Dedifferentiated amniotic fluid mesenchymal stem cell (primary cell): ENCODE results near the gene TLNRD1.

ENCODE experiments used
- DNase-seq: peaks from one replicate; pipeline ENCODE4 v3.0.0-alpha.2; 2016; ENCODE audit errors: extremely low spot score

TLNRD1 gene

DNA sequence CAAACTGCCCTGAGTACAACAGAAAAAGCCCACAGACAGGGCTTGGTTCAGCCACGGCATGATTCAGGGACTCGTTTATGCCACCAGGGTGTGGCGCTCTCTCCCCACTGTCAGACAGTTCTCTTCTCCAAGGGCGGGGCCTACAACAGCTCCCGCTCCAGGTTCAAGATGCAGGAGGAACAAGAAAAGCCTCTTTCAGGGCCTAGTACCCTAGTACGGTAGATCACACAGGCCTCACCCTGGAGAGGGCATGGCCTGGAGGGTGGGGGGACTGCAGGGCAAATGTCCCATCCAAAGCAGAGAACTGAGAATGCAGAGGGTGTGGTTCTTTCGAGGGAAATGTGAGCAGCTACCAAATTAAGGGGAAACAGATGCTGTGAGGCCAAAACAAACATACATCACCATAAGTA is 23.1 kb upstream of the TLNRD1 start:
- DNase-seq: peak; percentile 73

DNA sequence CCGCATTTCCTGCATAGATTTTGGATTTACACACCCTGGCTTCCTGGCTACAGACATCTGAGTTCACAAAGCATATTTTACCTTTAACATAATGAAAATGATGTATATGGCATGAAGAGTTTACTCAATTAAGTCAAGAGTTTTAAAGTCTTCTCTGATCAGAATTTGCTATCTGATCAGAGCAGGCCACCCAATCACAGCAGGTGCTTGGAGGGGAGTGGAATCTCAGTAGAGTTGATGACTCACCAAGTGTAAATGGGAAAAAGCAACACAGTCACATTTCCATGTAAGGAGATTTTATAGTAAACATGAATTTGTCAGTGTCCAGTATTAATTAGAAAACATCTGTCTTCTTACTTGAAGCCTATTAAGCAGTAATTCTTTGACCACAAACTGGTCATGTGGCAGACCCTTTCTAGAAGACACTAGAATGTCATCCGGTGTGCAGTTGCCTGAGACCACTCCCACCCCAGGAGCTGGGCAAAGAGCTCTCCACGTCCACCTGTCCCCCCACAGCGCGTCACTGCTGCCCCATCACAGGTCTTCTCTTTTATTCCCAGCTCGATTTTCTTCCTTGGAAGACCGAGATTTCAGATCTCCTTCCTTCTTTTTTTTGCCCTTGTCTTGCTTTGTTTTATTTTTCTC is 21.9 kb upstream of the TLNRD1 start:
- DNase-seq: no peak

GRCh38 chr15:80979538-80980200 is 21.1 kb upstream of the TLNRD1 start:
- no peak for DNase-seq

DNA sequence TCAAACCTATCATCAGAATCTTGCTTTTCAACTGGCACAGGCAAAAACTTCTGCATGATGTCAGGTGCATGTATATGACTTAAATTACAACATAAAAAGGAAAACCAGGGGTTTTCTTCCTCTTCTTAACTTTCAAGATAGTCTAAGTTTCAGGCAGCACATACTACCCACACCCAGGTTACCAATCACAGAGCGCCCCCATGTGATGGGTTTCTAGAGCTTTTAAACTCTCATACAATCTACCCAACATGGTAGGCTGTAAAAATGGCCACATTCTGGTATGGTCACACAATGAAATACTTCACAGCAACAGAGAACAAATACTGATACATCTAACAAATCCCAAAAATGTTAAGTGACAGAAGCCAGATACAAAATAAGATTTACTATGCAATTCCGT is 18.5 kb upstream of the TLNRD1 start:
- no peak for DNase-seq

DNA sequence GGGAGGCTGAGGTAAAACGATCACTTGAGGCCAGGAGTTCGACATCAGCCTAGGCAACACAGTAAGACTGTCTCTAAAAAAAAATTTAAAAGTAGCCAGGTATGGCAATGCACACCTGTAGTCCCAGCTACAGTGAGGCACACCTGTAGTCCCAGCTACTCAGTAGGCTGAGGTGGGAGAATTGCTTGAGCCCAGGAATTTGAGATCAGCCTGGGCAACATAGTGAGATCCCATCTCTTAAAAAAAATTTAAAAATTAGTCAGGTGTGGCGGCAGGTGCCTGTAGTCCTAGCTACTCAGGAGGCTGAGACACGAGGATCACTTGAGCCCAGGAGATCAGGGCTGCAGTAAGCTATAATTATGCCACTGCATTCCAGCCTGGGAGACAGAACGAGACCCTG is 17.9 kb upstream of the TLNRD1 start:
- DNase-seq: no peak

DNA sequence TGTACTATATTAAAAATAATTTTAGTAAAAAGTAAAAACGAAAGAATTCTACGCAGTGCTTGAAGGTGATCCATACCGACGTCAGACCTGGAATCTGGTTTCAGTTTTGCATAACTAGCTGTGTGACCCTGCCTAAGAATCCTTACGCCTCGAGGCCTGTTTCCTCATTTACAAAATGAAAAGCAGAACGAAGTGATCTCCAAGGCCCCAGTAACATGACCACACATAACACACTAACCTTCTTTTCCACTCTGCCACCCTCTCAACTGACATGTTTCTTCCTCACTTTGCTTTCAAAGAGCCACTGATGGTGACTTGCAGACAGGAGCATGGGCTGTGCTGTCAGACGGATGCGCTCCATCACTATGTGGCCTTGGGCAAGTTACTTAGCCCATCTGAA is 15.9 kb upstream of the TLNRD1 start:
- DNase-seq: peak; percentile 34

GRCh38 chr15:80985981-80986380 is 14.7 kb upstream of the TLNRD1 start:
- no peak for DNase-seq

DNA sequence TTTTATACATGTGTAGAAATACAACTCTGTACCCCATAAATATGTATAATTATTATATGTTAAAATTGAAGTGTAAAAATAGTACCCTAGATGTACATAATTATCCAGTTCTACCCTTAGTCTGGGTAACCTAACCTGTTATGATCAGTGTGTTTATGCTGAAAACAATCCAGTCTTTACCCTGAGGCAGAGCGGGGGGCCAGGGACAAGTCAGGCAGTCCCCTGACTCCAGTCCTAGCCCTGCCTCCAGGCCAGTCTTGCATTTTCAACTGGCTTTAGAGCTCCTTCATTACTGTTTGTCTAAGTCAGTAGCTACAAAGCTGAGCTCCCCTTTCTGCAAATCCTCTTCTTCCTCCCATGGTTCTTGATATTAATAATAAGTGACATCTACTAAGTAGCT is 14.2 kb upstream of the TLNRD1 start:
- no peak for DNase-seq

GRCh38 chr15:80988148-80988796 is 12.5 kb upstream of the TLNRD1 start:
- DNase-seq: no peak

GRCh38 chr15:80989081-80989517 is 11.6 kb upstream of the TLNRD1 start:
- no peak for DNase-seq

DNA sequence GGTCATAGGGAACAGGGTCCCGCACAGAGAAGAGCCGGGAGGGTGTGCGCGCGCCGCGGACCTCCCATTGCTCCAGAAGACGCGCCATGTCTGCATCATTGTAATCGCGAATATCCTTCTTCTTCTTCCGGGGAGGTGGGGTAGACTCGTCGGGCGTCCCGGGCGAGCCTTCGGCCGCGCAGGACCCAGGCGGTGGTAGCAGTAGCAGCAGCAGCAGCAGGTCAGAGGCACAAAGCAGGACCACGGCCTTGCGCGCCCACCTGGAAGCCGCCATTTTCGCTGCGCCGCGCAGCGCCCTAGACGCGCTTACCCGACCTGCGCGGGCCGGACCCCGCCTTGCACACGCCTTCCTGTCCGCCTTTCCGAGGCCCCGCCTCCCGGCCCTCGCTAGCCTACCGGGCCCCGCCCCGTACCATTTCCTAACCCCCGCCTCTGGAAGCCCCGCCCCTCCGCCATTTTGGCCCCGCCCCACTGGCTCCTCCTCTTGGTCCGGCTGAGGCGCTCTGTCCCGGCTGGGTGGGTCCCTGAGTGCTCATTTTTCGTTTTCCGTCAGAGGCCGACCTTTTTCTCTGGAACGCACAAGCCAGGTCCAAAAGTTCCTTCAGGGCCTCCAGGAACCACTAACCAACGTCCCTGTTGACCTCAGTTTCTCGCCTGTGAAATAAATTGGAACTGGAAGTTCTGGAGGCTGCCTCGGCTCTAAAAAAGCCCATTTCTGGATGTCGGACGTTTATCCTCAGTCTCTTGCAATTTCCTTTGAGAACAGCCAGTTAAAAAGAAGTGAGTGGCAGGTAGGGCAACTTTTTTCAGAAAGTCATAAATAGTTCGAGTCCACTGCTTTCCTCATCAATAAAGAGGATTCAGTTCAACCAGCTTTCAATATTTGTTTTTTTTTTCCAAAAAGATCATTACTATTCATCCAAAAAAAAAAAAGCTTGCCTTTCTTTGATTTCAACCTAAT is 10.9 kb upstream of the TLNRD1 start, which contains the start of gene MESD:
Gene MESD, minus strand, starts transcription at position 302 of the 961 bp plus-strand sequence. Its CDS starts 28 bp downstream, at position 274.
- DNase-seq: peak; percentile 95

DNA sequence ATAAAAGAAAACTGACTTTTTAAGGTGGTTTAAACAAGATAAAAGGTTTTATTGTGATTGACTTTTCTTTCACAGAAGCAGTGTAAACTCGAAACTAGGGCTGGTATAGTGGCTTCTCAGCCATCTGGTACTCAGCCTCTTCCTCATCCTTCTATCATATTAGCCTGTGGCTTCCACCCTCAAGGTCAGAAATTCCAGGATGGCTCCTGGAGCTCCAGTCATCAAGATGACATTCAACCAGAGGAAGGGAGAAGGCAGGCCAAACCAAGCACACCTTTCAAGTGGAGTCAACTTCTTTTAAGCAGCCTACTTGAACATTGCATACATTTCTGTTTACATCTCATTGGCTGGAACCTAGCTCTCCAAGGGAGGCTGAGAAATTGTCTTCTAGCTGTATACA is 9.8 kb upstream of the TLNRD1 start:
- no peak for DNase-seq

DNA sequence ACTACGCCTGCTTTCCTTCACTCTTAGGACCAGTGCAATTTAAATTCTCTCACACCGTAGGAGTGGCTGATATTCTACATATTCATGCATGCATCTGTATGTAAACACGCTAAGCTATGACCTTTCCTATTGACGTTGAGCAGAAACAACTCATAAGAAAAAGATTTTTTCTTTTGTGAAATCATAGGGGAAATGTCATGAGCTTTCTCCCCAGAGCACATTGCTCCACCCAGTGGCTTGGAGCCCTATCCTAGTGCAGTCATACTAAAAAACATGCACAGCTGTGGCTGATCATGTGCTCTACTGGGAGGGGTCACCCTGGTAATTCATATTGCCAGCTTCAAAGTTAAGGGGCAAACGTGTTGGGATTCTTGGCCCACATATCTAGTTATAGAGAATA is 9.3 kb upstream of the TLNRD1 start:
- DNase-seq: peak; percentile 81

DNA sequence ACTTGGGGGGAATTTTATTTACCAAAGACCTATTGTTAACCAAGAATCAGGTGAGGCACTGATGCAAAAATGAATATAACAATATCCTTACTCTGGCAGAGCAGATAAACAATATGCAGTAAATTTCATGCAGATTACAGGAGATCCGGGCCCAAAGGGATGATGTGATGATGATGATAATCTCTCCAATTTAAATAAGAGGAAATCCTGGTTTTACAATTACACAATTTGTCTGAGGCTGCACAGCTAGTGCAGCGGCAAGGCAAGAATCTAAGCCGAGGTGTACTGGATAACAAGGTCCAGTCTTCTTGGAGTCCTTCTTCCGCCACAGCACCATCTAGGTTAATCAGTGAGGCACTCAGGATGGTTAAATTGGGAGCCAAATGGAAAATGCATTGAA is 8.7 kb upstream of the TLNRD1 start:
- DNase-seq: no peak

DNA sequence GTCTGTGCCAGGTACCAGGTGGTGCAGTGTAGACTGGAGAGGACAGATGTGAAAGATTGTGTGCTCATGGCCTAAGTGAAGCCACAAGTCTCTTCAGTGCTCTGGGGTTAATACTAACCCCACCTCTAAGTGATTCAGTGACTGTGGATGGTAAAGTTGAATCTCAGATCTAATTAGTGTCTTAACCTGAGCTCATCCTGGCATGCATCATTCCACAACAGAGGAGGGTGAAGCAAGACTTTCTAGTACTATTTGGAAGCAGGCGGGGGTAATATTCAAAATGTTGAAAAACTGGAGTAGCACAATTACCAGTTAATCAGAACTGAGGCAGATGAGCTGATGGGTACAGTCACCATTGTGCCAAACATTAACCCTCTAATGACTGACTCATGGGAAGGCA is 8.3 kb upstream of the TLNRD1 start:
- no peak for DNase-seq

GRCh38 chr15:80996247-80996646 is 4.5 kb upstream of the TLNRD1 start:
- no peak for DNase-seq

GRCh38 chr15:80997692-80998091 is 3.0 kb upstream of the TLNRD1 start:
- no peak for DNase-seq

- no peak for DNase-seq
Measured at GRCh38 chr15:80998251-80998650, 2.5 kb upstream of the TLNRD1 start.

DNA sequence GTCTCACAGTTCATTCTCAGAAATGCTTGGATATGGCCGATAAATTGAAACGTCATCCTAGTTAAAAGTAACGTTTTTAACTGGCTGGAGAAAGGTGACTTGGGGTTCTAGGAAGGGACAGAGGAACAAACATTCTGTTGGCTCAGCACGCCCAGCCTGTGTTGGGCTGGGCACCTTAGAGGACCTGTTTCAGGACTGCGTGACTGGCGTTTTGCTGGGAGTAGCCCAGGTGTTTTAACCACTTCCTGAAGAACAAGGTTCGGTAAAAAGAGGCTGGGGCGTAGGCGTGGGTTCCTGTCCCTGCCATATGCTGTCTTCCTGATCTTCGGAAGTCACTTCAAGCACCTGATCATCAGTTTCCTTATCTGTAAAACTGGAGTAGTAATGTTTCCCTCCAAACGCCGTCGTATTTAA is 1.1 kb upstream of the TLNRD1 start:
- no peak for DNase-seq

GRCh38 chr15:81000144-81000623 is 539 bp upstream of the TLNRD1 start:
- DNase-seq: no peak

DNA sequence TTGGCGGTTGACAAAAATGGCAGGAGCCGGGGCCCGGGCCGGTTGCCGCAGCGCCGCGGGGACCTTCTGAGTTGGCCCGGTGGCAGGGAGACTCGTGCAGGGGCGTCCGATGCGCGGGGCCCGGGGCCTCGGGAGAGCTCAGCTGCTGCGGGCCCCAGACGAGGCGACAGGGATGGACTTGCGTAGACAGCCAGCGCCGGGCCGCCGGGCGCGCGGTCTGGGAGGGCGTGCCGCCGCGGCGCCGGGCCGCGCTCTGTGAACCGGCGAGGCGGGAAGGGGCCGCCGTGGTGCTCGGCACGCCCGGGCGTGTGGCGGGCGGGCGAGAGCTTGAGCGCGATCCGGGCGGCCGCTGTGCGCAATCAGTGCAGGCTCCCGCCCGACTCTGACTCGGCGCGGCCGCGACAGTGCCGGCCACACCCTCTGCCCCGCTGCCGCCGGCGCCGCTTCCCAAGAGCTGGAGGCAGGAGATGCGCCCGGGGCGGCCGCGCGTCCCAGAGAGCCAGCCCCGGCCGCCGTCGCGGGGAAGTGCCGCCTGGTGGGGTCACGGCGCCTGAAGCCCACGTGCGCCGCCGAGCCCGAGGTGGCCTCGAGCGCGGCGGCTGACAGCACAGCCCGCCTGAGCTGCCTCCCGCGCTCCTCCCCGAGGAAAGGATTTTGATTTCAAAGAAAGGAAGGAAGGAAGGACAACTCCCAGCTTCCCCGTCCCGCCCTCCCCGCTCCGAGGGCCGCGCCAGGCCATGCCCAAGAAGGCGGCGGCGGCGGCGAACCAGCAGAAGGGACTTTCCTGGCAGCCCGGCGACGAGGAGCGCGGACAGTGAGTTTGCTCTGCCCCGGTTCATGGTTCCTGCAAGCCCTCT is 657 bp downstream of the TLNRD1 start:
- DNase-seq: peak; percentile 31
